Right kidney (tissue), 1 donor: ENCODE data around the gene CTNNBL1.
A peak's percentile ranks its signal among the peaks of the same experiment; 100 is the strongest.

Source experiments
- DNase-seq: peaks from one replicate; pipeline ENCODE4 v3.0.0-alpha.2; 2016

Gene CTNNBL1

GRCh38 chr20:37880726-37881591 is 187.1 kb downstream of the CTNNBL1 start:
- peak; percentile 37 for DNase-seq

- no peak for DNase-seq
These were observed 187.9 kb downstream of the CTNNBL1 start for GRCh38 chr20:37881601-37882343.

GRCh38 chr20:37882961-37883712 is 189.3 kb downstream of the CTNNBL1 start:
- no peak for DNase-seq

- DNase-seq = no peak
These were observed 191.2 kb downstream of the CTNNBL1 start for GRCh38 chr20:37885042-37885441.

- no peak for DNase-seq
These were observed 192.0 kb downstream of the CTNNBL1 start for GRCh38 chr20:37885593-37886503.

- DNase-seq = no peak
These were observed 193.0 kb downstream of the CTNNBL1 start for GRCh38 chr20:37886851-37887297.

GRCh38 chr20:37888641-37889040 is 194.8 kb downstream of the CTNNBL1 start:
- no peak for DNase-seq

- DNase-seq = no peak
These were observed 196.3 kb downstream of the CTNNBL1 start for GRCh38 chr20:37890108-37890507.

GRCh38 chr20:37890643-37891042 is 196.8 kb downstream of the CTNNBL1 start:
- DNase-seq = no peak

- DNase-seq = no peak
These were observed 198.2 kb downstream of the CTNNBL1 start for GRCh38 chr20:37892001-37892400.

GRCh38 chr20:37893566-37894241 is 199.9 kb downstream of the CTNNBL1 start:
- no peak for DNase-seq

- DNase-seq = no peak
These were observed 200.6 kb downstream of the CTNNBL1 start for GRCh38 chr20:37894454-37894853.

GRCh38 chr20:37895166-37895565 is 201.3 kb downstream of the CTNNBL1 start:
- DNase-seq = no peak

GRCh38 chr20:37896932-37897548 is 203.2 kb downstream of the CTNNBL1 start:
- DNase-seq = no peak

GRCh38 chr20:37898233-37899104 is 204.6 kb downstream of the CTNNBL1 start:
- no peak for DNase-seq

GRCh38 chr20:37899105-37900045 is 205.5 kb downstream of the CTNNBL1 start:
- no peak for DNase-seq

GRCh38 chr20:37901240-37901639 is 207.4 kb downstream of the CTNNBL1 start:
- no peak for DNase-seq
